GM23338 (cell line): ENCODE measurements around the gene FRMD4A. TPM values are rescaled to one million over a fixed set of nuclear protein-coding genes. Genes with fewer than 3 reads are reported as not detected.

ENCODE experiments used
- ATAC-seq: fragments of 200-7000 bp; cut with Tn5 transposase; 3 replicates; pipeline ENCODE4 v1.9.1; 2020
- DNase-seq: peaks from one replicate; pipeline ENCODE4 v3.0.0-alpha.2; 2015; ENCODE audit warnings: low spot score
- H2AFZ ChIP-seq: fragments of 200-600 bp; sonication (generic); 2 replicates; pipeline ENCODE4 v1.8.0; 2016; ENCODE audit warnings: antibody characterized with exemption, mild to moderate bottlenecking, moderate library complexity
- H3F3A ChIP-seq: fragments of 200-600 bp; sonication (generic); replicated peaks from 2 replicates; pipeline ENCODE4 v1.8.0; 2017; ENCODE audit warnings: antibody characterized with exemption, mixed run types, low read depth
- H3K27ac ChIP-seq: fragments of 200-600 bp; sonication (generic); 2 replicates; pipeline ENCODE4 v1.6.1; 2016; ENCODE audit warnings: low read depth
- H3K27me3 ChIP-seq: fragments of 200-600 bp; sonication (generic); 2 replicates; pipeline ENCODE4 v1.8.0; 2016; ENCODE audit warnings: mild to moderate bottlenecking, mixed run types, moderate library complexity; ENCODE audit not compliant: insufficient read depth
- H3K36me3 ChIP-seq: fragments of 200-600 bp; sonication (generic); 2 replicates; pipeline ENCODE4 v1.8.0; 2016; ENCODE audit warnings: mild to moderate bottlenecking; ENCODE audit not compliant: insufficient read depth
- H3K4me1 ChIP-seq: fragments of 200-600 bp; sonication (generic); 2 replicates; pipeline ENCODE4 v1.8.0; 2016; ENCODE audit warnings: mild to moderate bottlenecking, moderate library complexity; ENCODE audit not compliant: insufficient read depth
- H3K4me2 ChIP-seq: fragments of 200-600 bp; sonication (generic); 2 replicates; pipeline ENCODE4 v1.7.1; 2017; ENCODE audit warnings: mixed run types
- H3K4me3 ChIP-seq: fragments of 200-600 bp; sonication (generic); 2 replicates; pipeline ENCODE4 v1.6.1; 2016; ENCODE audit warnings: mixed run types
- H3K79me2 ChIP-seq: fragments of 200-600 bp; sonication (generic); replicated peaks from 2 replicates; pipeline ENCODE4 v1.8.0; 2017; ENCODE audit warnings: mild to moderate bottlenecking; ENCODE audit not compliant: insufficient read depth
- H3K9me2 ChIP-seq: fragments of 200-600 bp; sonication (generic); 2 replicates; pipeline ENCODE4 v1.8.0; 2017; ENCODE audit not compliant: insufficient read depth
- H4K20me1 ChIP-seq: fragments of 200-600 bp; sonication (generic); replicated peaks from 2 replicates; pipeline ENCODE4 v1.8.0; 2017; ENCODE audit warnings: mild to moderate bottlenecking; ENCODE audit not compliant: insufficient read depth
- H3K27ac Mint-ChIP-seq: 2 replicates; pipeline ENCODE4 v1.8.0; 2020; ENCODE audit warnings: inconsistent platforms, mild to moderate bottlenecking, moderate library complexity, mixed read lengths
- H3K27me3 Mint-ChIP-seq: 3 replicates; pipeline ENCODE4 v1.8.0; 2022; ENCODE audit warnings: low read depth, mild to moderate bottlenecking, moderate library complexity, mixed read lengths, inconsistent platforms; ENCODE audit not compliant: insufficient read depth, poor library complexity
- H3K36me3 Mint-ChIP-seq: 3 replicates; pipeline ENCODE4 v1.8.0; 2021; ENCODE audit warnings: low read depth, mild to moderate bottlenecking, inconsistent platforms, moderate library complexity, mixed read lengths
- H3K4me1 Mint-ChIP-seq: 3 replicates; pipeline ENCODE4 v1.8.0; 2020; ENCODE audit warnings: mild to moderate bottlenecking, inconsistent platforms, mixed read lengths
- H3K4me3 Mint-ChIP-seq: 3 replicates; pipeline ENCODE4 v1.8.0; 2021; ENCODE audit warnings: moderate library complexity, mild to moderate bottlenecking, inconsistent platforms, mixed read lengths
- H3K9me3 Mint-ChIP-seq: 3 replicates; pipeline ENCODE4 v1.8.0; 2020; ENCODE audit warnings: moderate library complexity, mild to moderate bottlenecking, inconsistent platforms, mixed read lengths
- CREB1 ChIP-seq: fragments of 250-450 bp; sonication (Bioruptor Pico); IDR thresholded peaks from 2 replicates; pipeline ENCODE4 v1.5.0; 2020; ENCODE audit warnings: low read depth, mild to moderate bottlenecking, moderate library complexity
- EZH2 ChIP-seq: fragments of 200-600 bp; sonication (generic); IDR thresholded peaks from one replicate; pipeline ENCODE4 v1.8.0; 2017; ENCODE audit warnings: antibody characterized with exemption, mild to moderate bottlenecking, low read depth; ENCODE audit not compliant: unreplicated experiment
- EZH2phosphoT487 ChIP-seq: fragments of 200-600 bp; sonication (generic); IDR thresholded peaks from one replicate; pipeline ENCODE4 v1.8.1; 2018; ENCODE audit warnings: antibody characterized with exemption; ENCODE audit not compliant: unreplicated experiment
- JUNB ChIP-seq: IDR thresholded peaks from one replicate; pipeline ENCODE4 v1.6.1; 2016; ENCODE audit warnings: antibody characterized with exemption; ENCODE audit not compliant: unreplicated experiment
- NANOG ChIP-seq: IDR thresholded peaks from 2 replicates; pipeline ENCODE4 v1.6.1; 2016; ENCODE audit warnings: antibody characterized with exemption, borderline replicate concordance
- POLR2AphosphoS5 ChIP-seq: IDR thresholded peaks from 2 replicates; pipeline ENCODE4 v1.6.1; 2016; ENCODE audit warnings: antibody characterized with exemption, low read depth
- STAT1 ChIP-seq: IDR thresholded peaks from one replicate; pipeline ENCODE4 v1.6.1; 2016; ENCODE audit warnings: antibody characterized with exemption; ENCODE audit not compliant: unreplicated experiment
- ZNF114 ChIP-seq: fragments of 250-450 bp; sonication (Bioruptor Pico); IDR thresholded peaks from 2 replicates; pipeline ENCODE4 v1.5.0; 2020; ENCODE audit warnings: mild to moderate bottlenecking, moderate library complexity
- ZNF331 ChIP-seq: fragments of 250-450 bp; sonication (Bioruptor Pico); IDR thresholded peaks from 2 replicates; pipeline ENCODE4 v1.5.0; 2020; ENCODE audit warnings: low read depth, mild to moderate bottlenecking, moderate library complexity
- polyA plus RNA-seq: library from polyadenylated mRNA; unstranded; fragments of >200 nt; fragmentation: Nextera tagmentation; extraction: Ambion mirVana; gene quantifications from 2 replicates; pipeline ENCODE4 v1.2.1, GENCODE V29; 2016
- total RNA-seq: library from RNA; depleted of rRNA; stranded (reverse); fragments of >200 nt; shearing (Covaris generic); gene quantifications from 2 replicates; pipeline ENCODE4 v1.2.3, GENCODE V29; 2014
- TF ChIP-seq, protein P1 (sequence below): IDR thresholded peaks from 2 replicates; pipeline ENCODE4 v1.6.1; 2016; ENCODE audit warnings: antibody characterized with exemption
- TF ChIP-seq, protein P2 (sequence below): fragments of 250-450 bp; sonication (Bioruptor Pico); IDR thresholded peaks from 2 replicates; pipeline ENCODE4 v1.5.0; 2020; ENCODE audit warnings: mild to moderate bottlenecking, moderate library complexity
- TF ChIP-seq, protein P3 (sequence below), 2 experiments: fragments of 200-600 bp in 1 of 2; sonication (generic) in 1 of 2; conservative IDR thresholded peaks; 2 replicates each; pipeline versions ENCODE4 v1.5.1 to v1.6.1; 2016 to 2017; ENCODE audit warnings: antibody characterized with exemption in 2 of 2, low read depth in 2 of 2, mild to moderate bottlenecking in 2 of 2, moderate library complexity in 1 of 2
- TF ChIP-seq, protein P4 (sequence below): IDR thresholded peaks from one replicate; pipeline ENCODE4 v1.6.1; 2018; ENCODE audit warnings: antibody characterized with exemption; ENCODE audit not compliant: unreplicated experiment

FRMD4A gene
- total and polyA plus RNA-seq, 2 experiments from 2014 or later, result 14.0 to 20.1 TPM

DNA sequence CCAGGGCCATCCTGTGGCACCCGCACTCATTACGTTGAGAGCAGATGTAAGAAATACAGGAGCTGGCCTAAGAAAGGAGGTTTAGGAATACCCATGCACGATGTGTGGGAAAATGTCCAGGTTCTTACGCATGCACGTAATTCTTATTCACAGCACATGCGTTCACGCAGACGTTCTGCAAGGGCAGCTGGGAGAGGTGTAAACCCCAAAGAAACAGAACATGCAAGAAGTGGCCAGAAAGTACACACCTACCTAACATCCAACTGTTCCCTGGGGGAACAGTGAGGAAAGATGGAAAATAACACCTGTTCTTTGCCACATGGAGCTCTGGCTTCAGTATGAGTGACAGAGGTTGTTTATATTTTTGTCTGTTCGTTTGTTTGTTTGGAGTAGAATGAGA lies 458.3 kb downstream of the FRMD4A start:
- TF ChIP-seq NANOG (no peak), EZH2phosphoT487 (no peak), STAT1 (no peak), ZNF114 (CRISPR knock-in tag) (no peak), JUNB (no peak), ZNF331 (CRISPR knock-in tag) (no peak), EZH2 (no peak), CREB1 (no peak), POLR2AphosphoS5 (no peak)
- TF ChIP-seq, protein P1, sequence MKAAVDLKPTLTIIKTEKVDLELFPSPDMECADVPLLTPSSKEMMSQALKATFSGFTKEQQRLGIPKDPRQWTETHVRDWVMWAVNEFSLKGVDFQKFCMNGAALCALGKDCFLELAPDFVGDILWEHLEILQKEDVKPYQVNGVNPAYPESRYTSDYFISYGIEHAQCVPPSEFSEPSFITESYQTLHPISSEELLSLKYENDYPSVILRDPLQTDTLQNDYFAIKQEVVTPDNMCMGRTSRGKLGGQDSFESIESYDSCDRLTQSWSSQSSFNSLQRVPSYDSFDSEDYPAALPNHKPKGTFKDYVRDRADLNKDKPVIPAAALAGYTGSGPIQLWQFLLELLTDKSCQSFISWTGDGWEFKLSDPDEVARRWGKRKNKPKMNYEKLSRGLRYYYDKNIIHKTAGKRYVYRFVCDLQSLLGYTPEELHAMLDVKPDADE, result no peak
- TF ChIP-seq, protein P2, sequence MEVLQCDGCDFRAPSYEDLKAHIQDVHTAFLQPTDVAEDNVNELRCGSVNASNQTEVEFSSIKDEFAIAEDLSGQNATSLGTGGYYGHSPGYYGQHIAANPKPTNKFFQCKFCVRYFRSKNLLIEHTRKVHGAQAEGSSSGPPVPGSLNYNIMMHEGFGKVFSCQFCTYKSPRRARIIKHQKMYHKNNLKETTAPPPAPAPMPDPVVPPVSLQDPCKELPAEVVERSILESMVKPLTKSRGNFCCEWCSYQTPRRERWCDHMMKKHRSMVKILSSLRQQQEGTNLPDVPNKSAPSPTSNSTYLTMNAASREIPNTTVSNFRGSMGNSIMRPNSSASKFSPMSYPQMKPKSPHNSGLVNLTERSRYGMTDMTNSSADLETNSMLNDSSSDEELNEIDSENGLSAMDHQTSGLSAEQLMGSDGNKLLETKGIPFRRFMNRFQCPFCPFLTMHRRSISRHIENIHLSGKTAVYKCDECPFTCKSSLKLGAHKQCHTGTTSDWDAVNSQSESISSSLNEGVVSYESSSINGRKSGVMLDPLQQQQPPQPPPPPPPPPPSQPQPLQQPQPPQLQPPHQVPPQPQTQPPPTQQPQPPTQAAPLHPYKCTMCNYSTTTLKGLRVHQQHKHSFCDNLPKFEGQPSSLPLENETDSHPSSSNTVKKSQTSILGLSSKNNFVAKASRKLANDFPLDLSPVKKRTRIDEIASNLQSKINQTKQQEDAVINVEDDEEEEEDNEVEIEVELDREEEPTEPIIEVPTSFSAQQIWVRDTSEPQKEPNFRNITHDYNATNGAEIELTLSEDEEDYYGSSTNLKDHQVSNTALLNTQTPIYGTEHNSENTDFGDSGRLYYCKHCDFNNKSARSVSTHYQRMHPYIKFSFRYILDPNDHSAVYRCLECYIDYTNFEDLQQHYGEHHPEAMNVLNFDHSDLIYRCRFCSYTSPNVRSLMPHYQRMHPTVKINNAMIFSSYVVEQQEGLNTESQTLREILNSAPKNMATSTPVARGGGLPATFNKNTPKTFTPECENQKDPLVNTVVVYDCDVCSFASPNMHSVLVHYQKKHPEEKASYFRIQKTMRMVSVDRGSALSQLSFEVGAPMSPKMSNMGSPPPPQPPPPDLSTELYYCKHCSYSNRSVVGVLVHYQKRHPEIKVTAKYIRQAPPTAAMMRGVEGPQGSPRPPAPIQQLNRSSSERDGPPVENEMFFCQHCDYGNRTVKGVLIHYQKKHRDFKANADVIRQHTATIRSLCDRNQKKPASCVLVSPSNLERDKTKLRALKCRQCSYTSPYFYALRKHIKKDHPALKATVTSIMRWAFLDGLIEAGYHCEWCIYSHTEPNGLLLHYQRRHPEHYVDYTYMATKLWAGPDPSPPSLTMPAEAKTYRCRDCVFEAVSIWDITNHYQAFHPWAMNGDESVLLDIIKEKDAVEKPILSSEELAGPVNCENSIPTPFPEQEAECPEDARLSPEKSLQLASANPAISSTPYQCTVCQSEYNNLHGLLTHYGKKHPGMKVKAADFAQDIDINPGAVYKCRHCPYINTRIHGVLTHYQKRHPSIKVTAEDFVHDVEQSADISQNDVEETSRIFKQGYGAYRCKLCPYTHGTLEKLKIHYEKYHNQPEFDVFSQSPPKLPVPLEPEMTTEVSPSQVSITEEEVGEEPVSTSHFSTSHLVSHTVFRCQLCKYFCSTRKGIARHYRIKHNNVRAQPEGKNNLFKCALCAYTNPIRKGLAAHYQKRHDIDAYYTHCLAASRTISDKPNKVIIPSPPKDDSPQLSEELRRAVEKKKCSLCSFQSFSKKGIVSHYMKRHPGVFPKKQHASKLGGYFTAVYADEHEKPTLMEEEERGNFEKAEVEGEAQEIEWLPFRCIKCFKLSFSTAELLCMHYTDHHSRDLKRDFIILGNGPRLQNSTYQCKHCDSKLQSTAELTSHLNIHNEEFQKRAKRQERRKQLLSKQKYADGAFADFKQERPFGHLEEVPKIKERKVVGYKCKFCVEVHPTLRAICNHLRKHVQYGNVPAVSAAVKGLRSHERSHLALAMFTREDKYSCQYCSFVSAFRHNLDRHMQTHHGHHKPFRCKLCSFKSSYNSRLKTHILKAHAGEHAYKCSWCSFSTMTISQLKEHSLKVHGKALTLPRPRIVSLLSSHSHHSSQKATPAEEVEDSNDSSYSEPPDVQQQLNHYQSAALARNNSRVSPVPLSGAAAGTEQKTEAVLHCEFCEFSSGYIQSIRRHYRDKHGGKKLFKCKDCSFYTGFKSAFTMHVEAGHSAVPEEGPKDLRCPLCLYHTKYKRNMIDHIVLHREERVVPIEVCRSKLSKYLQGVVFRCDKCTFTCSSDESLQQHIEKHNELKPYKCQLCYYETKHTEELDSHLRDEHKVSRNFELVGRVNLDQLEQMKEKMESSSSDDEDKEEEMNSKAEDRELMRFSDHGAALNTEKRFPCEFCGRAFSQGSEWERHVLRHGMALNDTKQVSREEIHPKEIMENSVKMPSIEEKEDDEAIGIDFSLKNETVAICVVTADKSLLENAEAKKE (CRISPR knock-in tag), result no peak
- TF ChIP-seq, protein P3, sequence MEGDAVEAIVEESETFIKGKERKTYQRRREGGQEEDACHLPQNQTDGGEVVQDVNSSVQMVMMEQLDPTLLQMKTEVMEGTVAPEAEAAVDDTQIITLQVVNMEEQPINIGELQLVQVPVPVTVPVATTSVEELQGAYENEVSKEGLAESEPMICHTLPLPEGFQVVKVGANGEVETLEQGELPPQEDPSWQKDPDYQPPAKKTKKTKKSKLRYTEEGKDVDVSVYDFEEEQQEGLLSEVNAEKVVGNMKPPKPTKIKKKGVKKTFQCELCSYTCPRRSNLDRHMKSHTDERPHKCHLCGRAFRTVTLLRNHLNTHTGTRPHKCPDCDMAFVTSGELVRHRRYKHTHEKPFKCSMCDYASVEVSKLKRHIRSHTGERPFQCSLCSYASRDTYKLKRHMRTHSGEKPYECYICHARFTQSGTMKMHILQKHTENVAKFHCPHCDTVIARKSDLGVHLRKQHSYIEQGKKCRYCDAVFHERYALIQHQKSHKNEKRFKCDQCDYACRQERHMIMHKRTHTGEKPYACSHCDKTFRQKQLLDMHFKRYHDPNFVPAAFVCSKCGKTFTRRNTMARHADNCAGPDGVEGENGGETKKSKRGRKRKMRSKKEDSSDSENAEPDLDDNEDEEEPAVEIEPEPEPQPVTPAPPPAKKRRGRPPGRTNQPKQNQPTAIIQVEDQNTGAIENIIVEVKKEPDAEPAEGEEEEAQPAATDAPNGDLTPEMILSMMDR (conservative IDR thresholded peaks at IDR 0.05; ENCODE audit: low read depth in 2 of 2), result no peak
- TF ChIP-seq, protein P4, sequence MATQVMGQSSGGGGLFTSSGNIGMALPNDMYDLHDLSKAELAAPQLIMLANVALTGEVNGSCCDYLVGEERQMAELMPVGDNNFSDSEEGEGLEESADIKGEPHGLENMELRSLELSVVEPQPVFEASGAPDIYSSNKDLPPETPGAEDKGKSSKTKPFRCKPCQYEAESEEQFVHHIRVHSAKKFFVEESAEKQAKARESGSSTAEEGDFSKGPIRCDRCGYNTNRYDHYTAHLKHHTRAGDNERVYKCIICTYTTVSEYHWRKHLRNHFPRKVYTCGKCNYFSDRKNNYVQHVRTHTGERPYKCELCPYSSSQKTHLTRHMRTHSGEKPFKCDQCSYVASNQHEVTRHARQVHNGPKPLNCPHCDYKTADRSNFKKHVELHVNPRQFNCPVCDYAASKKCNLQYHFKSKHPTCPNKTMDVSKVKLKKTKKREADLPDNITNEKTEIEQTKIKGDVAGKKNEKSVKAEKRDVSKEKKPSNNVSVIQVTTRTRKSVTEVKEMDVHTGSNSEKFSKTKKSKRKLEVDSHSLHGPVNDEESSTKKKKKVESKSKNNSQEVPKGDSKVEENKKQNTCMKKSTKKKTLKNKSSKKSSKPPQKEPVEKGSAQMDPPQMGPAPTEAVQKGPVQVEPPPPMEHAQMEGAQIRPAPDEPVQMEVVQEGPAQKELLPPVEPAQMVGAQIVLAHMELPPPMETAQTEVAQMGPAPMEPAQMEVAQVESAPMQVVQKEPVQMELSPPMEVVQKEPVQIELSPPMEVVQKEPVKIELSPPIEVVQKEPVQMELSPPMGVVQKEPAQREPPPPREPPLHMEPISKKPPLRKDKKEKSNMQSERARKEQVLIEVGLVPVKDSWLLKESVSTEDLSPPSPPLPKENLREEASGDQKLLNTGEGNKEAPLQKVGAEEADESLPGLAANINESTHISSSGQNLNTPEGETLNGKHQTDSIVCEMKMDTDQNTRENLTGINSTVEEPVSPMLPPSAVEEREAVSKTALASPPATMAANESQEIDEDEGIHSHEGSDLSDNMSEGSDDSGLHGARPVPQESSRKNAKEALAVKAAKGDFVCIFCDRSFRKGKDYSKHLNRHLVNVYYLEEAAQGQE, result no peak

More for the DNA sequence above, 458.3 kb downstream of the FRMD4A start:
- ATAC-seq (no peak; the same call in 2 of the 3 replicates), DNase-seq (no peak)
- Mint-ChIP-seq H3K9me3 (no peaks in the 10 kb centered on the region; the same call in 2 of the 3 replicates), H3K27ac (no peak overlapping the region), H3K4me1 (peaks cover 37% of the 10 kb centered on the region), H3K27me3 (peaks cover 2% of the 10 kb centered on the region), H3K36me3 (peaks cover 5% of the 10 kb centered on the region; the same call in 1 of the 3 replicates), H3K4me3 (no peak overlapping the region)
- Histone ChIP-seq H3K36me3 (no peaks in the 10 kb centered on the region), H3K4me1 (no peaks in the 10 kb centered on the region), H4K20me1 (no peaks in the 10 kb centered on the region), H3K27ac (no peak overlapping the region), H3K9me2 (0 out of 2 replicates have a peak, but pooled peaks cover 3% of the 10 kb centered on the region), H3K79me2 (peaks cover 26% of the 10 kb centered on the region), H3F3A (no peaks in the 10 kb centered on the region), H3K27me3 (no peaks in the 10 kb centered on the region), H2AFZ (no peak overlapping the region), H3K4me3 (no peak overlapping the region), H3K4me2 (no peak overlapping the region)
